IMR-90 (cell line): Measurements from ENCODE around the gene PSMD9. TPM values are rescaled to one million over a fixed set of nuclear protein-coding genes. Genes with fewer than 3 reads are reported as not detected.
"Not testable (repeated sequence)": the region's sequence is repeated elsewhere in the genome, so short reads cannot be mapped to it uniquely, and the experiment has no call there.

ENCODE experiments used
- ATAC-seq: fragments of 200-7000 bp; cut with Tn5 transposase; 2 replicates; pipeline ENCODE4 v1.9.1; 2020; ENCODE audit warnings: low read depth, mild to moderate bottlenecking, moderate library complexity
- BruUV-seq: library from RNA; stranded (reverse); fragments of 400-500 nt; replicated peaks from 2 replicates; lab custom pipeline; 2021; lab: Mats Ljungman, UMichigan
- CTCF ChIA-PET: fragments of 300-600 bp; formaldehyde crosslinking; extraction: SDS; loops from one replicate; lab custom pipeline; 2021; ENCODE audit warnings: antibody characterized with exemption; lab: Yijun Ruan, JAX
- POLR2A ChIA-PET: fragments of 300-600 bp; sonication (Branson Sonifier 250); formaldehyde crosslinking; loops from one replicate; lab custom pipeline; 2022; ENCODE audit warnings: antibody characterized with exemption; ENCODE audit not compliant: unreplicated experiment; lab: Charles Lee
- DNase-seq: peaks from one replicate; pipeline ENCODE4 v3.0.0; 2013
- H2AFZ ChIP-seq: replicated peaks from 2 replicates; pipeline ENCODE3; 2013; ENCODE audit warnings: low read length, mild to moderate bottlenecking; ENCODE audit not compliant: poor library complexity
- H2AK5ac ChIP-seq: 2 replicates; pipeline ENCODE4 v1.6.1; 2013; ENCODE audit warnings: low read depth, low read length, inconsistent platforms
- H2AK9ac ChIP-seq: replicated peaks from 2 replicates; pipeline ENCODE3; 2013; ENCODE audit warnings: mild to moderate bottlenecking, low read depth, low read length, moderate library complexity; ENCODE audit not compliant: poor library complexity
- H2BK120ac ChIP-seq: 2 replicates; pipeline ENCODE4 v1.6.1; 2013; ENCODE audit warnings: low read depth, low read length, inconsistent platforms
- H2BK15ac ChIP-seq: 3 replicates; pipeline ENCODE4 v1.6.1; 2013; ENCODE audit warnings: low read depth, low read length, inconsistent platforms
- H2BK20ac ChIP-seq: 2 replicates; pipeline ENCODE4 v1.6.1; 2013; ENCODE audit warnings: low read depth, mild to moderate bottlenecking, inconsistent platforms, low read length, moderate library complexity
- H2BK5ac ChIP-seq: 2 replicates; pipeline ENCODE4 v1.6.1; 2013; ENCODE audit warnings: mild to moderate bottlenecking, low read depth, low read length, inconsistent platforms; ENCODE audit not compliant: poor library complexity, severe bottlenecking
- H3K14ac ChIP-seq: replicated peaks from 2 replicates; pipeline ENCODE4 v1.6.1; 2013; ENCODE audit warnings: low read depth, low read length, inconsistent platforms
- H3K18ac ChIP-seq: 2 replicates; pipeline ENCODE4 v1.6.1; 2013; ENCODE audit warnings: low read depth, low read length, control low read depth
- H3K23ac ChIP-seq: 2 replicates; pipeline ENCODE4 v1.6.1; 2013; ENCODE audit warnings: low read depth, low read length, inconsistent platforms
- H3K27ac ChIP-seq: 2 replicates; pipeline ENCODE4 v1.5.1; 2013; ENCODE audit warnings: mild to moderate bottlenecking, control low read depth, low read length; ENCODE audit not compliant: insufficient read depth
- H3K27me3 ChIP-seq: 2 replicates; pipeline ENCODE4 v1.6.1; 2013; ENCODE audit warnings: low read length; ENCODE audit not compliant: control insufficient read depth, insufficient read depth
- H3K36me3 ChIP-seq: 2 replicates; pipeline ENCODE4 v1.6.1; 2013; ENCODE audit warnings: low read length, mixed read lengths; ENCODE audit not compliant: control insufficient read depth, insufficient read depth
- H3K4ac ChIP-seq: 2 replicates; pipeline ENCODE4 v1.6.1; 2013; ENCODE audit warnings: low read depth, low read length, inconsistent platforms
- H3K4me1 ChIP-seq: 2 replicates; pipeline ENCODE4 v1.6.1; 2013; ENCODE audit warnings: low read length, mixed read lengths; ENCODE audit not compliant: control insufficient read depth, insufficient read depth
- H3K4me2 ChIP-seq: 2 replicates; pipeline ENCODE4 v1.6.1; 2013; ENCODE audit warnings: low read depth, mild to moderate bottlenecking, control low read depth, low read length, moderate library complexity
- H3K4me3 ChIP-seq: 2 replicates; pipeline ENCODE4 v1.5.1; 2013; ENCODE audit warnings: low read depth, mild to moderate bottlenecking, control low read depth, low read length, moderate library complexity; ENCODE audit not compliant: insufficient read depth
- H3K56ac ChIP-seq: 2 replicates; pipeline ENCODE4 v1.6.1; 2013; ENCODE audit warnings: low read length, inconsistent platforms; ENCODE audit not compliant: insufficient read depth; ENCODE audit errors: extremely low read depth
- H3K79me1 ChIP-seq, 2 experiments: 2 replicates each; pipeline ENCODE4 v1.6.1; 2013; ENCODE audit warnings: low read length in 2 of 2, inconsistent platforms in 1 of 2, low read depth in 1 of 2
- H3K9ac ChIP-seq: 2 replicates; pipeline ENCODE4 v1.6.1; 2013; ENCODE audit warnings: low read depth, low read length, control low read depth
- H3K9me1 ChIP-seq: 2 replicates; pipeline ENCODE4 v1.6.1; 2013; ENCODE audit warnings: low read length, inconsistent platforms; ENCODE audit not compliant: insufficient read depth
- H3K9me3 ChIP-seq: 2 replicates; pipeline ENCODE4 v1.6.1; 2013; ENCODE audit warnings: low read length; ENCODE audit not compliant: control insufficient read depth, insufficient read depth
- H4K20me1 ChIP-seq: 2 replicates; pipeline ENCODE4 v1.6.1; 2013; ENCODE audit warnings: low read length, inconsistent platforms; ENCODE audit not compliant: insufficient read depth
- H4K5ac ChIP-seq: 2 replicates; pipeline ENCODE4 v1.6.1; 2013; ENCODE audit warnings: mild to moderate bottlenecking, low read depth, low read length, control low read depth
- H4K8ac ChIP-seq, 2 experiments: 2 replicates each; pipeline ENCODE4 v1.6.1; 2013; ENCODE audit warnings: low read depth in 2 of 2, low read length in 2 of 2, control low read depth in 1 of 2, inconsistent platforms in 1 of 2
- H4K91ac ChIP-seq: 2 replicates; pipeline ENCODE4 v1.6.1; 2013; ENCODE audit warnings: low read depth, low read length, inconsistent platforms; ENCODE audit not compliant: insufficient read depth
- CHD1 ChIP-seq: IDR thresholded peaks from 2 replicates; pipeline ENCODE4 v1.6.1; 2012; ENCODE audit warnings: low read depth, low read length, improper control_type of control experiment
- NFE2L2 ChIP-seq: fragments of 150-350 bp; IDR thresholded peaks from 2 replicates; pipeline ENCODE4 v1.6.1; 2016; ENCODE audit warnings: low read depth, mild to moderate bottlenecking, low read length
- WGBS, 2 experiments: methylation state at CpG; one replicate each; pipeline versions ENCODE4 v1.1.5 to v1.1.7; 2013; ENCODE audit warnings: missing lambda C conversion rate in 2 of 2; ENCODE audit not compliant: insufficient read length in 1 of 2; ENCODE audit errors: extremely low coverage in 2 of 2; 5-methylcytosine and 5-hydroxymethylcytosine counted together
- dilution Hi-C: fragments of 300-500 bp; cut with HindIII; formaldehyde crosslinking; loops from one replicate; pipeline ENCODE4 v1.14.3; 2018; ENCODE audit warnings: low sequenced_read_pairs; ENCODE audit not compliant: unreplicated experiment
- in situ Hi-C: fragments of 300-500 bp; cut with MboI; formaldehyde crosslinking; loops from 3 replicates; pipeline ENCODE4 v1.14.3; 2019; ENCODE audit warnings: low sequenced_read_pairs, inconsistent platforms, mixed read lengths
- intact Hi-C: fragments of 100-400 bp; cut with micrococcal nuclease; formaldehyde crosslinking; loops from 2 replicates; pipeline ENCODE4 v1.10.0; 2022
- polyA plus RNA-seq, 3 experiments: library from polyadenylated mRNA; depleted of rRNA; stranded (reverse); fragments of >200 nt; gene quantifications; 2 replicates each; pipeline ENCODE4 v1.2.3, GENCODE V29; 2012; ENCODE audit warnings: low replicate concordance in 1 of 3
- total RNA-seq: library from RNA; depleted of rRNA; stranded (reverse); fragments of >200 nt; gene quantifications from 2 replicates; pipeline ENCODE4 v1.2.3, GENCODE V29; 2012
- TF ChIP-seq, protein P1 (sequence below): conservative IDR thresholded peaks from 2 replicates; pipeline ENCODE4 v1.5.1; 2012; ENCODE audit warnings: mild to moderate bottlenecking, low read depth, low read length, improper control_type of control experiment

Gene PSMD9
- total and polyA plus RNA-seq, 2 of the 4 experiments (the other 2 are of a cell fraction), result 135 to 142 TPM

DNA sequence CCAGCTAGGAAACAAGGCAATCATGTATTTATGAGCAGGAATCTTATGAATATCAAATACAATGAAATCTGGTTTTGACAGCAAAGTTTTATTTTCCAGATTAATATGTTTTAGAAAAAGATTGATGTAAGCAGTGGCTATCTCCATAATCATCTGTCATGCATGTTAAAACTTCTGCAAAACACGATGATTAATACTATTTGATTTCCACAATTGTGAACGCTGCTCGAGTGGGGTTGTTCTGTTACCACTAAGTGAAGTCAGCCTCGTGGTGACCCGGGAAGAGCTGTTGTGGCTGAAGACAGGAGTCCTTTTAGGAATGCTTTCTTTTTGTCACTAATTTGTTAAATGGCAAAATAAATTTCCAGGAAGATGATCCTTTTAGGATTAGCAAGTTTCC, 39.2 kb downstream of the PSMD9 start:
- H2BK15ac ChIP-seq, result peak overlapping the region; percentile 69
- intact Hi-C loops, result loop anchor here (1.0 kb wide), 1 partner anchor 20 kb away; no protein-coding TSS in a partner anchor
- dilution Hi-C loops, result no loop called here
- BruUV-seq, result no TSS peak
- peak overlapping the region; percentile 90 for H3K14ac ChIP-seq
- H3K27ac ChIP-seq, result no peak overlapping the region
- H2BK120ac ChIP-seq, result peak overlapping the region; percentile 91
- ATAC-seq (no peak), DNase-seq (no peak)
- H2AFZ ChIP-seq, result peak overlapping the region; percentile 71
- in situ Hi-C loops, result no loop called here
- H3K9me1 ChIP-seq, result peaks cover 16% of the 10 kb centered on the region
- H3K4me2 ChIP-seq, result no peak overlapping the region
- H4K20me1 ChIP-seq, result no peaks in the 10 kb centered on the region
- 20% methylated on average over 1 of the region's 5 CpGs; no CpG with 5 or more reads in 1 of the 2 experiments for WGBS, 2 experiments
- peak overlapping the region; percentile 91 for H3K4ac ChIP-seq
- POLR2A ChIA-PET, result no interaction called here
- peak overlapping the region; percentile 94 for H2BK20ac ChIP-seq
- no peaks in the 10 kb centered on the region for H3K9me3 ChIP-seq
- peak overlapping the region; percentile 84; the same call in 1 of the 2 replicates for H4K5ac ChIP-seq
- H3K9ac ChIP-seq, result no peak overlapping the region
- CTCF ChIA-PET, result interaction anchor here (0.6 kb wide), 1 partner anchor 194 kb away, joined by 4 read pairs; no protein-coding TSS in a partner anchor
- peaks cover 0 to 12% of the 10 kb centered on the region in 2 experiments; a peak in 1 of 4 replicates for H3K79me1 ChIP-seq
- H4K8ac ChIP-seq, result peak overlapping the region; percentile 9 to 87; a peak in 3 of 4 replicates
- no peaks in the 10 kb centered on the region for H3K36me3 ChIP-seq
- H3K4me3 ChIP-seq, result no peak overlapping the region
- peaks cover 18% of the 10 kb centered on the region for H3K4me1 ChIP-seq
- TF ChIP-seq, protein P1, sequence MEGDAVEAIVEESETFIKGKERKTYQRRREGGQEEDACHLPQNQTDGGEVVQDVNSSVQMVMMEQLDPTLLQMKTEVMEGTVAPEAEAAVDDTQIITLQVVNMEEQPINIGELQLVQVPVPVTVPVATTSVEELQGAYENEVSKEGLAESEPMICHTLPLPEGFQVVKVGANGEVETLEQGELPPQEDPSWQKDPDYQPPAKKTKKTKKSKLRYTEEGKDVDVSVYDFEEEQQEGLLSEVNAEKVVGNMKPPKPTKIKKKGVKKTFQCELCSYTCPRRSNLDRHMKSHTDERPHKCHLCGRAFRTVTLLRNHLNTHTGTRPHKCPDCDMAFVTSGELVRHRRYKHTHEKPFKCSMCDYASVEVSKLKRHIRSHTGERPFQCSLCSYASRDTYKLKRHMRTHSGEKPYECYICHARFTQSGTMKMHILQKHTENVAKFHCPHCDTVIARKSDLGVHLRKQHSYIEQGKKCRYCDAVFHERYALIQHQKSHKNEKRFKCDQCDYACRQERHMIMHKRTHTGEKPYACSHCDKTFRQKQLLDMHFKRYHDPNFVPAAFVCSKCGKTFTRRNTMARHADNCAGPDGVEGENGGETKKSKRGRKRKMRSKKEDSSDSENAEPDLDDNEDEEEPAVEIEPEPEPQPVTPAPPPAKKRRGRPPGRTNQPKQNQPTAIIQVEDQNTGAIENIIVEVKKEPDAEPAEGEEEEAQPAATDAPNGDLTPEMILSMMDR, result no peak
- TF ChIP-seq NFE2L2 (no peak), CHD1 (no peak)
- H2AK9ac ChIP-seq, result no peak overlapping the region
- peak overlapping the region; percentile 54 for H2BK5ac ChIP-seq
- H2AK5ac ChIP-seq, result peak overlapping the region; percentile 50; the same call in 1 of the 2 replicates
- no peak overlapping the region for H3K23ac ChIP-seq
- H3K18ac ChIP-seq, result peak overlapping the region; percentile 62; the same call in 1 of the 2 replicates
- no peak overlapping the region for H3K56ac ChIP-seq
- H4K91ac ChIP-seq, result peak overlapping the region; percentile 78
- H3K27me3 ChIP-seq, result no peaks in the 10 kb centered on the region

GRCh38 chr12:121929545-121929944, 41.0 kb downstream of the PSMD9 start:
- H3K27me3 ChIP-seq, in situ Hi-C loops, H3K4ac ChIP-seq, H3K36me3 ChIP-seq, BruUV-seq, H3K9ac ChIP-seq, H3K14ac ChIP-seq, POLR2A ChIA-PET, H2BK15ac ChIP-seq, H3K56ac ChIP-seq, H2AK9ac ChIP-seq, H2BK120ac ChIP-seq, H3K27ac ChIP-seq, dilution Hi-C loops, CTCF ChIA-PET, H4K91ac ChIP-seq, H3K18ac ChIP-seq, ATAC-seq, H2BK20ac ChIP-seq, H3K23ac ChIP-seq, H3K4me2 ChIP-seq, H3K9me3 ChIP-seq, H4K8ac ChIP-seq, DNase-seq, H2AK5ac ChIP-seq, H3K4me3 ChIP-seq, H2AFZ ChIP-seq, intact Hi-C loops, H4K20me1 ChIP-seq, H4K5ac ChIP-seq, H2BK5ac ChIP-seq: not testable (repeated sequence)
- H3K79me1 ChIP-seq, result 0 out of 4 replicates have a peak, but pooled peaks cover 0 to 12% of the 10 kb centered on the region in 2 experiments
- H3K4me1 ChIP-seq, result peaks cover 15% of the 10 kb centered on the region
- peaks cover 19% of the 10 kb centered on the region for H3K9me1 ChIP-seq
- WGBS, 2 experiments, result 82% methylated on average over 2 of the region's 7 CpGs; no CpG with 5 or more reads in 1 of the 2 experiments
